Left cardiac atrium (tissue), 2 donors: ENCODE measurements around the gene PDGFRA. TPM values are rescaled to one million over a fixed set of nuclear protein-coding genes. Genes with fewer than 3 reads are reported as not detected.

Experiments used
- total RNA-seq, 2 donors: library from RNA; stranded (reverse); fragmentation: NEBNext Ultra II Directional; extraction: Animal tissue kit (Norgen Biotek cat#: 25700); gene quantifications; one replicate each; pipeline ENCODE4 v1.2.1, GENCODE V29; 2021
- donor health status: DM: no; HTN: yes; CAD: no; lungs with severe emphysema.
- donor health status: DM: yes; HTN: yes; CAD: no.

PDGFRA gene
- total RNA-seq, 2 donors from 2014 or later = 57.4 to 67.9 TPM

Other genes starting within 250 kb of the PDGFRA start
- gene CHIC2, start 164.7 kb upstream of the PDGFRA start, total RNA-seq = 10 to 100 TPM; 11.0 to 16.9 TPM
- not detected for gene GSX2, start 129.1 kb upstream of the PDGFRA start, total RNA-seq